ENCODE measurements around the gene SPATA46. TPM values are rescaled to one million over a fixed set of nuclear protein-coding genes. Genes with fewer than 3 reads are reported as not detected.
"Not testable (repeated sequence)": the region's sequence is repeated elsewhere in the genome, so short reads cannot be mapped to it uniquely, and the experiment has no call there.

Gene SPATA46
- total and polyA plus RNA-seq, 2 donors = not detected

DNA sequence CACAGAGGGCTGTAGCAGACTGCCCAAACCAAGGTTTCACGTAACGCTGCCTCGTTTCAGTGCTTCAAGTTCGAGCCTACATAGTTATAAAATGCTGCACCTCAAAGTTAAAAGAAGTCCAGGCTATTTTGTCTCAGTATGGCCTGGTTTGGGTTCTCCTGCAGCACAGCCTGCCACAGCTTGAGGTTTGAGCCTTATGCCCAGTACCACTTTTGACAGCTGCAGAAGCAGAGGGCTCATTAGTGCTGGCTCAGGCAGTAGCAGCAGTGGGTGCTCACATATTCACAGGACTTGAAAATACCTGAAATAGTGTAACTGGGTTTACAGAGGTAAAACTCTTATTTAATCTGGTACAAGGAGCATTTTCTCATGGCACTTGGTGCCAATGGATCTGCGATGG lies 15.3 kb downstream of the SPATA46 start:
- DNase-seq (ENCODE audit: low read depth in 6 of 9, low spot score in 9 of 9) = no peak
- Histone ChIP-seq H3K27ac (ENCODE audit: low read depth in 1 of 2, low read length in 1 of 2) (no peak overlapping the region), H3K4me1 (ENCODE audit: control insufficient read depth in 2 of 2, insufficient read depth in 2 of 2, low read length in 2 of 2) (no peaks in the 10 kb centered on the region), H3K9me3 (ENCODE audit: control insufficient read depth in 2 of 2, insufficient read depth in 1 of 2, low read length in 1 of 2) (no peaks in the 10 kb centered on the region), H3K27me3 (ENCODE audit: control insufficient read depth in 2 of 2, insufficient read depth in 1 of 2, low read length in 1 of 2) (no peaks in the 10 kb centered on the region), H3K36me3 (ENCODE audit: control insufficient read depth in 2 of 2, insufficient read depth in 2 of 2, low read length in 1 of 2) (no peaks in the 10 kb centered on the region), H3K4me3 (ENCODE audit: low read length in 2 of 2) (no peak overlapping the region)
- 96% methylated on average over 5 of the region's 5 CpGs for WGBS

DNA sequence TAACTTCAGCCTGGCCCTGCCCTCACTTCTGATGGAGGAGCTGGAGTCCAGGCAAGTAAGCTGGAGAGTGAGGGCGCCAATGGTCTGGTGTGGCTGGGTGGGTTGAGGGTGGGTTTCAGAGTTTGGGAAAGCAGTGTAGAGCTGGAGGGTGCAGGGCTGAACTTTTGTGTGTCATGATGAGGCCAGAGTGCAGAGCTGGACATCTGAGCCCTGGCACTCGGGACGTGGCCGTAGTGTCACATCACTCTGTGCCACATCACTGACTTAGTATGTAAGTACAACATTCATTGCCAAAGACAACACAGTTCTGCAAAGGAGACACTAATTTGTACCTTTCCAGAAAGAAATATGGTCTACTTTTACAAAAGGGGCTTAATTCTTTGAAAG lies 15.8 kb downstream of the SPATA46 start:
- no peak overlapping the region for H3K4me3 ChIP-seq (ENCODE audit: low read length in 2 of 2)
- H3K9me3 ChIP-seq (ENCODE audit: control insufficient read depth in 2 of 2, insufficient read depth in 1 of 2, low read length in 1 of 2) = no peaks in the 10 kb centered on the region
- no peaks in the 10 kb centered on the region for H3K27me3 ChIP-seq (ENCODE audit: control insufficient read depth in 2 of 2, insufficient read depth in 1 of 2, low read length in 1 of 2)
- no peaks in the 10 kb centered on the region for H3K4me1 ChIP-seq (ENCODE audit: control insufficient read depth in 2 of 2, insufficient read depth in 2 of 2, low read length in 2 of 2)
- WGBS = 98% methylated on average over 4 of the region's 4 CpGs
- no peak overlapping the region for H3K27ac ChIP-seq (ENCODE audit: low read depth in 1 of 2, low read length in 1 of 2)
- no peaks in the 10 kb centered on the region for H3K36me3 ChIP-seq (ENCODE audit: control insufficient read depth in 2 of 2, insufficient read depth in 2 of 2, low read length in 1 of 2)
- no peak for DNase-seq (ENCODE audit: low read depth in 6 of 9, low spot score in 9 of 9)

DNA sequence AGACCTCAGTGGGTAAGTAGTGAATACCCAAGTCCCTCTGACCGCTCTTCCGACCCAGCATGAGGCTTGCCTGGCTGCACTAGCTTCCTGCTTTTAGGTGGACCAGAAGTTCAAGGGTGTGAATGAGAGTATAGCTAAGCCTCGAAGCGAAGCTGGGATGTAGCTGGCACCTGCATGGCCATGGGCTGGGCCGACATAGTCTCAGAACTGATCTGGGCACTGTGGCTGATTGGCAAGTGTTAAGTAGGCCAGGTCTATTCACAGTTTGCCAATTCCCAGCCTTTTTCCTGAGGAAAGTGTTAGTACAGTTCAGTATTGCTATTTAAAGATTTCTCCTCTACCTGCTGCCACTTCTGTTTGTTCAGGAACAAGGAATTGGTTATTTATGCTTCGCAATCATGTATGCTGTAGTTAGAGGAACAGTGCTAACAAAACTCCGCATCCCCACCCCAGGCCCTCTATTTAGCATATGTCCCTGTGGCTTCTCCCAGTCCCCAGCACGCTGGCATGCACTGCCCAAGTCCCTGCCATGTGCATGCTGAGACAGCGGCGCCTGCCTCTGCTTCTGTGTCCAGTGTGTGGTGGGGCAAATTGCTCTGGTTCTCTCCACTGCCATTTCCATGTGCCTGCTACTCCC lies 16.3 kb downstream of the SPATA46 start:
- H3K36me3 ChIP-seq (ENCODE audit: control insufficient read depth in 2 of 2, insufficient read depth in 2 of 2, low read length in 1 of 2) = no peaks in the 10 kb centered on the region
- H3K27me3 ChIP-seq (ENCODE audit: control insufficient read depth in 2 of 2, insufficient read depth in 1 of 2, low read length in 1 of 2) = no peaks in the 10 kb centered on the region
- no peak overlapping the region for H3K27ac ChIP-seq (ENCODE audit: low read depth in 1 of 2, low read length in 1 of 2)
- H3K4me1 ChIP-seq (ENCODE audit: control insufficient read depth in 2 of 2, insufficient read depth in 2 of 2, low read length in 2 of 2) = no peaks in the 10 kb centered on the region
- no peak for DNase-seq (ENCODE audit: low read depth in 6 of 9, low spot score in 9 of 9)
- H3K4me3 ChIP-seq (ENCODE audit: low read length in 2 of 2) = no peak overlapping the region
- WGBS = 96% methylated on average over 10 of the region's 10 CpGs
- no peaks in the 10 kb centered on the region for H3K9me3 ChIP-seq (ENCODE audit: control insufficient read depth in 2 of 2, insufficient read depth in 1 of 2, low read length in 1 of 2)

DNA sequence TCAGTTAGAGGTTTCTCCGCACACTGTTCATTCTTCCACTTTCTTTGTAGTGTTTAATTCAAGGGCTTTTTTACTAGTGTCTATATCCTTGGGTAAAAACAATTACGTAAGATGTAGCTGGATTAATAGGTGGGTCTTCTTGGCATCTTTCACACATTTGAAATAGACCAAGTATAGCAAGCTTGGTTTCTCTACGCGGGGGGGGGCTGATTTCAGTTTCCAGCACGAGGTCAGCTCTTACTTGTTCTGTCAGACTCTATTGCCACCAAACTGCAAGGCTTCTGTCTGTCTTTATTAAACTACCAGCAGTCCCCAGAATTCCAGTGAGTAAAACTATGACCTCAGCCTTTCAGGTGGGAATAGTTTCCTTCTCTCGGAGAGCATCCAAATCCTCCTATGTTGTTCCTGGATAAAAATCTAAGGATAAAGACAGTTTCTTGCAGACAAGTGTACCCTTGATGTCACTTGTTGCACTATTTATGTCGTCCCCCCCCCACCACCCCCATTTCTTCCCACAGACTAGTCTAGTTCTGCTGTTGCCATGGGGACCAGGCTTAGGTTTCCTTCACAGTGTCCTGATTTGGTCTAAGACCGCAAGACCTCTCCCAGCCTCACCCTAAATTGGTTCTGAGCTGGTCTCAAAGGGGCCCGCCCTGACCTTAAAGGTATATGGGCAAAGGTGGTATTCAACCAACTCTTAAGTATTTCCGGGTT lies 17.0 kb downstream of the SPATA46 start:
- WGBS = 95% methylated on average over 10 of the region's 10 CpGs
- Histone ChIP-seq H3K27me3 (ENCODE audit: control insufficient read depth in 2 of 2, insufficient read depth in 1 of 2, low read length in 1 of 2) (no peaks in the 10 kb centered on the region), H3K36me3 (ENCODE audit: control insufficient read depth in 2 of 2, insufficient read depth in 2 of 2, low read length in 1 of 2) (no peaks in the 10 kb centered on the region), H3K9me3 (ENCODE audit: control insufficient read depth in 2 of 2, insufficient read depth in 1 of 2, low read length in 1 of 2) (no peaks in the 10 kb centered on the region), H3K27ac (ENCODE audit: low read depth in 1 of 2, low read length in 1 of 2) (no peak overlapping the region), H3K4me1 (ENCODE audit: control insufficient read depth in 2 of 2, insufficient read depth in 2 of 2, low read length in 2 of 2) (no peaks in the 10 kb centered on the region), H3K4me3 (ENCODE audit: low read length in 2 of 2) (no peak overlapping the region)
- no peak for DNase-seq (ENCODE audit: low read depth in 6 of 9, low spot score in 9 of 9)

DNA sequence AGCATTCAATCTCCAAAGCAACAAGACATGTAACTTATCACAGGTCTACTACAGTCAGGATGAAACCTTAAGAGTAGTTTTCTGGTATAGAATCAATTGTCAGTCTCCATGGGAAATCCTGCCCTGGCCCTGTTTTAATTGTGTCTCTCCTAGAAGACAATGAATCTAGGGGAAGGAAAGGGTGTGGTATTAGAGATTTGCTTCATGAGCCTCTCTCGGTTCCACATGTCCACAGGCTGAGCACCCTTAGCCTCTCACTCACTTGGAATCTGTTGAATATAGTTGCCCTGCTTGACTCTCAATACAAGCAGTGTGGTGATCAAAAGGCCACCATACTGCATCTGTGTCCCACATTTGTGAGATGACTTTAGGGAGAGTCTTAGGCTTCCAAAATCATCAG lies 17.7 kb downstream of the SPATA46 start:
- Histone ChIP-seq H3K36me3 (ENCODE audit: control insufficient read depth in 2 of 2, insufficient read depth in 2 of 2, low read length in 1 of 2) (no peaks in the 10 kb centered on the region), H3K4me3 (ENCODE audit: low read length in 2 of 2) (no peak overlapping the region), H3K4me1 (ENCODE audit: control insufficient read depth in 2 of 2, insufficient read depth in 2 of 2, low read length in 2 of 2) (no peaks in the 10 kb centered on the region), H3K27me3 (ENCODE audit: control insufficient read depth in 2 of 2, insufficient read depth in 1 of 2, low read length in 1 of 2) (no peaks in the 10 kb centered on the region), H3K27ac (ENCODE audit: low read depth in 1 of 2, low read length in 1 of 2) (no peak overlapping the region), H3K9me3 (ENCODE audit: control insufficient read depth in 2 of 2, insufficient read depth in 1 of 2, low read length in 1 of 2) (no peaks in the 10 kb centered on the region)
- 90% methylated on average over 1 of the region's 1 CpG for WGBS
- DNase-seq (ENCODE audit: low read depth in 6 of 9, low spot score in 9 of 9) = no peak

DNA sequence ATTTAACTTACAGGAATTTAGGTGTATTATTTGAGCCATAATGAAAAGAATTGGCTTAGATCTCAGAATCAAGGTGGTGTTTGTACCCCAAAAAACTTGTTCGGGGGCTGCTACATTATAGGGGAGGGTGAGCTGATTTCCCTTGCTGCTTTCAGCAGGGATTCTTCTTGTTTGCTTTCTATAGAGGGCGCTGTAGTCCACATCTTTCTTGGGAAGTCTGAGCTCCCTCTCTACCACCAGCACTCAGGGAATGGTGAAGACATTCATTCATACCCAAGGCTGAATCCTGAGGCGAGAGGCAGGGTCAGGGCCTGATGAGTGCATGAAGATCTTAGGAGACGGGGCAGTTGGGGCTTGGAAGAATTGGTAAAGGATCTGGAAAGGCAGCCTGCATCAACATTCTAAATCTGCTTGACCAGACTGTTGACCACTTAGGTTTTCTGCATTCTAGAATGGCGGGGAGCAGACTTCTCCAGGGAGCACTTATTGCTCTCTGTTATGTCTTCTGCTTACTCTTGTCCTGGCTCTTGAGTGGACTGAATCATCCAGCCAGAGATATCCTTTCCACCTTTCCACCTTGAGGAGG lies 18.9 kb downstream of the SPATA46 start:
- Histone ChIP-seq H3K4me1 (ENCODE audit: control insufficient read depth in 2 of 2, insufficient read depth in 2 of 2, low read length in 2 of 2) (no peaks in the 10 kb centered on the region), H3K36me3 (ENCODE audit: control insufficient read depth in 2 of 2, insufficient read depth in 2 of 2, low read length in 1 of 2) (no peaks in the 10 kb centered on the region), H3K27me3 (ENCODE audit: control insufficient read depth in 2 of 2, insufficient read depth in 1 of 2, low read length in 1 of 2) (no peaks in the 10 kb centered on the region), H3K4me3 (ENCODE audit: low read length in 2 of 2) (no peak overlapping the region), H3K9me3 (ENCODE audit: control insufficient read depth in 2 of 2, insufficient read depth in 1 of 2, low read length in 1 of 2) (no peaks in the 10 kb centered on the region), H3K27ac (ENCODE audit: low read depth in 1 of 2, low read length in 1 of 2) (no peak overlapping the region)
- DNase-seq (ENCODE audit: low read depth in 6 of 9, low spot score in 9 of 9) = peak in 2 of 9 donors; percentile 8 to 35
- WGBS = 43% methylated on average over 5 of the region's 5 CpGs

DNA sequence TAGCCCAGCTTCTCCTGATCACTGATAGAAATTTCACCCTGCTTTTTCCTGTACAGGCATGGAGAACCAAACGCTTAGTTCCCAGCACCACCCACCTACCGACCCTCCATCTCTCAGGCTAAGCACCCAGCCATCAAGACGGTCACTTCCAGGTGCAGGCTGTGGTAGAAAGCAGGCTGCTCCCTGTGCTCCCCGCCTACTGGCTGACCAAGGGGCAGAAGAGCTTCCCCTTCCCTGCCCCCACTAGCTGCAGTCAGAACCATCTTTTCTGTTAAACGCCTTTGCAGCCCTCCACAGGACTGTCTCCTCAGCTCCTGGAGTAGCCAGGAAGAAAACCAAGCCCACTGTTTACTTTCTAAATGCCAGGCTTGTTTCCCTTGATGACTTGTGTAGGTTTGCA lies 23.0 kb downstream of the SPATA46 start:
- Histone ChIP-seq H3K27me3 (ENCODE audit: control insufficient read depth in 2 of 2, insufficient read depth in 1 of 2, low read length in 1 of 2) (no peaks in the 10 kb centered on the region), H3K4me1 (ENCODE audit: control insufficient read depth in 2 of 2, insufficient read depth in 2 of 2, low read length in 2 of 2) (no peaks in the 10 kb centered on the region), H3K9me3 (ENCODE audit: control insufficient read depth in 2 of 2, insufficient read depth in 1 of 2, low read length in 1 of 2) (no peaks in the 10 kb centered on the region), H3K36me3 (ENCODE audit: control insufficient read depth in 2 of 2, insufficient read depth in 2 of 2, low read length in 1 of 2) (no peaks in the 10 kb centered on the region), H3K27ac (ENCODE audit: low read depth in 1 of 2, low read length in 1 of 2) (no peak overlapping the region), H3K4me3 (ENCODE audit: low read length in 2 of 2) (no peak overlapping the region)
- no peak for DNase-seq (ENCODE audit: low read depth in 6 of 9, low spot score in 9 of 9)
- 79% methylated on average over 5 of the region's 5 CpGs for WGBS

DNA sequence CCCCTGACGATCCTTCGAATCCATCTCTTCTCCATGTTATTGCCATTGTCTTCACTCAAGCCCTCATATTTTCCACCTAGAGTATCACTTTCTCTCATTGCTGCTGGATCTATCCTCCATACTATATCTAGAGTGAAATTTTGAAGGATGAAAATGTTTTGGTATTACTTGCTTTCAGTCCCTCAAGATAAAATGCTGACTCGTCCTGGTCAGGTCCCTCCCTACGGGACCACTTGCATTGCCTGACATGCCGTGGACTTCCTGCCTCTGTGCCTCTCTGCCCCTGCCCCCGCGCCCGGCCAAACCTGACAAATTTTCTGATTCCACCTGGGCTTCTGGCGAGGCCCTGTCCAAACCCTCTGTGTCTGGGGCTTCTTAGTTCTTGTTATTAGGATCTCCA lies 23.6 kb downstream of the SPATA46 start:
- no peak overlapping the region for H3K27ac ChIP-seq (ENCODE audit: low read depth in 1 of 2, low read length in 1 of 2)
- H3K4me3 ChIP-seq (ENCODE audit: low read length in 2 of 2) = no peak overlapping the region
- DNase-seq (ENCODE audit: low read depth in 6 of 9, low spot score in 9 of 9) = no peak
- 79% methylated on average over 9 of the region's 9 CpGs for WGBS
- H3K27me3 ChIP-seq (ENCODE audit: control insufficient read depth in 2 of 2, insufficient read depth in 1 of 2, low read length in 1 of 2) = no peaks in the 10 kb centered on the region
- no peaks in the 10 kb centered on the region for H3K36me3 ChIP-seq (ENCODE audit: control insufficient read depth in 2 of 2, insufficient read depth in 2 of 2, low read length in 1 of 2)
- no peaks in the 10 kb centered on the region for H3K9me3 ChIP-seq (ENCODE audit: control insufficient read depth in 2 of 2, insufficient read depth in 1 of 2, low read length in 1 of 2)
- no peaks in the 10 kb centered on the region for H3K4me1 ChIP-seq (ENCODE audit: control insufficient read depth in 2 of 2, insufficient read depth in 2 of 2, low read length in 2 of 2)

DNA sequence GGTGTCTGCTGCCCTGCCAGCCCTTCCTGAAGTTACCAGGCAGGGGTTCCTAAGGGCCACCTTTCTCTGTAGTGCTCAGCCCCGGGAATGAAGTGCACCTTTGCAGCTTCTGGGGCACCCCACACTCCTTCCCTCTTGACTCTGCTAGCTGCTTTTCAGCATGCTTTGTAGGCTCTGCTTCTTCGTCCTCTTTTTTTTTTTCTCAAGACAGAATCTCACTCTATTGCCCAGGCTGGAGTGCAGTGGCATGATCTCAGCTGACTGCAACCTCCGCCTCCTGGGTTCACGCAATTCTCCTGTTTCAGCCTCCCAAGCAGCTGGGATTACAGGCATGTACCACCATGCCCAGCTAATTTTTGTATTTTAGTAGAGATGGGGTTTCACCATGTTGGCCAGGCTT lies 24.8 kb downstream of the SPATA46 start:
- not testable (repeated sequence) for H3K9me3 ChIP-seq (ENCODE audit: control insufficient read depth in 2 of 2, insufficient read depth in 1 of 2, low read length in 1 of 2); H3K36me3 ChIP-seq (ENCODE audit: control insufficient read depth in 2 of 2, insufficient read depth in 2 of 2, low read length in 1 of 2); H3K4me3 ChIP-seq (ENCODE audit: low read length in 2 of 2); DNase-seq (ENCODE audit: low read depth in 6 of 9, low spot score in 9 of 9); H3K27ac ChIP-seq (ENCODE audit: low read depth in 1 of 2, low read length in 1 of 2); H3K4me1 ChIP-seq (ENCODE audit: control insufficient read depth in 2 of 2, insufficient read depth in 2 of 2, low read length in 2 of 2); H3K27me3 ChIP-seq (ENCODE audit: control insufficient read depth in 2 of 2, insufficient read depth in 1 of 2, low read length in 1 of 2)
- WGBS = 79% methylated on average over 3 of the region's 4 CpGs

All from thymus (tissue), 11 donors.